Measurements from ENCODE around the gene OR6K6.

OR6K6 gene

GRCh38 chr1:158803678-158804077 lies 49.2 kb downstream of the OR6K6 start:
- no peak for DNase-seq

All from activated CD4-positive, alpha-beta T cell treated with anti-CD3 and anti-CD28 coated beads, Interleukin-2, amount 50 U/mL, for 48 hours (primary cell).